Activated naive CD8-positive, alpha-beta T cell (primary cell): Measurements from ENCODE around the gene OVOL1.
"Not testable (repeated sequence)": the region's sequence is repeated elsewhere in the genome, so short reads cannot be mapped to it uniquely, and the experiment has no call there.

Experiments
- H3K27ac Mint-ChIP-seq: one replicate; pipeline ENCODE4 v1.8.0; 2021; ENCODE audit warnings: mixed read lengths
- H3K27me3 Mint-ChIP-seq: one replicate; pipeline ENCODE4 v1.8.0; 2021; ENCODE audit warnings: mixed read lengths
- H3K36me3 Mint-ChIP-seq: one replicate; pipeline ENCODE4 v1.8.0; 2021; ENCODE audit warnings: mixed read lengths
- H3K4me1 Mint-ChIP-seq: one replicate; pipeline ENCODE4 v1.8.0; 2021; ENCODE audit warnings: low read depth, mixed read lengths
- H3K4me3 Mint-ChIP-seq: one replicate; pipeline ENCODE4 v1.8.0; 2021; ENCODE audit warnings: mild to moderate bottlenecking, mixed read lengths
- H3K9me3 Mint-ChIP-seq: one replicate; pipeline ENCODE4 v1.8.0; 2021; ENCODE audit warnings: low read depth, mixed read lengths

Gene OVOL1

DNA sequence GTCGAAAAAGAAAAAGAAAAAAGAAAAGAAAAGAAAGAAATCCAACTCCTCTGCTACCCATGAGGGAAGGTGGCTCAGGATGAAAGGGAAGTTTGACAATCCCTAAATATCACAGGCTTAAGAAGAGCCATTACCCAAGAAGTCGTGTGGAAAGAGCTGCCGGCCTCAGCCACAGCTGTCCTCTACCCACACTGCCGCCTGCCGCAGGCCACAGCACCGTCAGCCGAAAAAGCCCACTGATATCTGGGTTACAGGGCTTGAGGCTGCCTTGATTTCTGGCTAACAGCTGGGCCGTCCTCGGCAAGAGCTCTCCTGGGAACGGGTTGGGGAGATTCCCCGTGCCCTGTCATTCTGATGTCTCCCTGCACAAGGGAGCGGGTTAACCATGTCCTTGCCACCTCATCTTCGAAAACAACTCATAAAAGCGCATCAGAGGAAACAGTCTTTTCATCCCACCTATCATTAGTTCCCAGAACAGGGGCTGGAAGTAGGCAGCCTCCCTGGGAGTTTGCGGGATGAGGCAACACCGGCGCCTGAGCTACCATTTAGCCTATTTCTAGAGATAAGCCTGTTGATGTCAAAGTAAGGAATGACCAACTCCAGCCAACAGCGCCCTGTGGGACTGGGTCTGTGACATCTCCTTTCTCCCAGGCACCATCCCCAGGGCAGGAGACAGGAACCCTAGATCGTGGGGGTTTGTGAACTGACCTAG is 25.1 kb downstream of the OVOL1 start:
- Mint-ChIP-seq H3K36me3 (peaks cover 4% of the 10 kb centered on the region), H3K27ac (peak overlapping the region; percentile 41), H3K4me1 (peaks cover 7% of the 10 kb centered on the region), H3K9me3 (no peaks in the 10 kb centered on the region), H3K27me3 (no peaks in the 10 kb centered on the region), H3K4me3 (no peak overlapping the region)

- H3K4me1 Mint-ChIP-seq, result peaks cover 15% of the 10 kb centered on the region
- H3K4me3 Mint-ChIP-seq, result no peak overlapping the region
- no peaks in the 10 kb centered on the region for H3K27me3 Mint-ChIP-seq
- H3K36me3 Mint-ChIP-seq, result peaks cover 4% of the 10 kb centered on the region
- H3K27ac Mint-ChIP-seq, result no peak overlapping the region
- no peaks in the 10 kb centered on the region for H3K9me3 Mint-ChIP-seq
Observed at GRCh38 chr11:65814131-65814985, 27.5 kb downstream of the OVOL1 start.

- no peak overlapping the region for H3K27ac Mint-ChIP-seq
- H3K9me3 Mint-ChIP-seq, result no peaks in the 10 kb centered on the region
- peaks cover 4% of the 10 kb centered on the region for H3K36me3 Mint-ChIP-seq
- H3K27me3 Mint-ChIP-seq, result no peaks in the 10 kb centered on the region
- H3K4me3 Mint-ChIP-seq, result no peak overlapping the region
- peaks cover 15% of the 10 kb centered on the region for H3K4me1 Mint-ChIP-seq
Observed at GRCh38 chr11:65814986-65815565, 28.2 kb downstream of the OVOL1 start.

GRCh38 chr11:65816696-65817095 is 29.8 kb downstream of the OVOL1 start:
- H3K4me3 Mint-ChIP-seq, result peak overlapping the region; percentile 14
- H3K4me1 Mint-ChIP-seq, result peaks cover 15% of the 10 kb centered on the region
- no peak overlapping the region for H3K27ac Mint-ChIP-seq
- no peaks in the 10 kb centered on the region for H3K9me3 Mint-ChIP-seq
- H3K36me3 Mint-ChIP-seq, result peaks cover 4% of the 10 kb centered on the region
- H3K27me3 Mint-ChIP-seq, result no peaks in the 10 kb centered on the region

GRCh38 chr11:65817312-65817834 is 30.5 kb downstream of the OVOL1 start:
- no peaks in the 10 kb centered on the region for H3K27me3 Mint-ChIP-seq
- H3K4me1 Mint-ChIP-seq, result peaks cover 15% of the 10 kb centered on the region
- H3K9me3 Mint-ChIP-seq, result no peaks in the 10 kb centered on the region
- peak overlapping the region; percentile 85 for H3K4me3 Mint-ChIP-seq
- H3K36me3 Mint-ChIP-seq, result peaks cover 4% of the 10 kb centered on the region
- H3K27ac Mint-ChIP-seq, result peak overlapping the region; percentile 80

DNA sequence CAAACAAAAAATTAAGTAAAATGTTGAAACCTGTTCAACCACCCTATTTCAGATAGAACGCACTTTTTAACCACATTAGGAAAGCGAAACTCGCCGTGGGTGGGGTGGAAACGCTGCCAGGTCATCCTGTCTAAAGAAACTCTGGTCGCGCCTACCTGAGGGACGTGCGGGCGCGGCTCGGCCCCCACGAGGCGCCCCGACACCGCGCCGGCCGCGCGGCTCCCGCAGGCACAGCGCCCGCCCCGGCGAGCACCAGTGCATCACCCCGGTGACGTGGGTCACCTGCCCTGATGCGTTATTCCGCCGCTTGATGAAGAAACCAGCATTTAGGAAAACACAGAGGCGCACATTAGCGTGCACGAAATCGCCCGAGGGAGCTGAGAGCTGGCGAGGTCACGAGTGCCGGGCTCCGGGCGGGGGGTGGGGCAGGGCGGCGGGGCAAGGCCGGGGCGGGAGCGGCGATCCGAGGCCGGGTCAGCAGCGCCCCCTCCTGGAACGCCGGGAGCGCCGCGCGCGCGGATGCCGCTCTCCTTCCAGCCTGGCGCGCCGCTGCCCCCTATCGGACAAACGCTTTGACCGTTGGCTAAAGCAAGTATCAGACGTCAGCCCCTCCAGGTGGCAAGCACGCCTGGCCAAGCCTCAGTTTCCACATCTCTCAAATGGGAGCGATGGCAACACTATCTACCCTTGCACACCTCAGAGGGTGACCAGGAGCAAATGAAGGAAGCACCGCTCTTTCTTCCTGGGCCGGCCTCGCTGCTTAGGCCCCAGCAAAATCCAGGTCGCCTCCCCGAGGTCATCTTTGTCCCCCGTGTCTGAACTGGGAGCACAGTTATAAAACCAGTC is 31.2 kb downstream of the OVOL1 start:
- no peaks in the 10 kb centered on the region for H3K9me3 Mint-ChIP-seq
- peak overlapping the region; percentile 85 for H3K4me3 Mint-ChIP-seq
- H3K27ac Mint-ChIP-seq, result peak overlapping the region; percentile 80
- H3K4me1 Mint-ChIP-seq, result peaks cover 15% of the 10 kb centered on the region
- H3K27me3 Mint-ChIP-seq, result no peaks in the 10 kb centered on the region
- peaks cover 4% of the 10 kb centered on the region for H3K36me3 Mint-ChIP-seq

DNA sequence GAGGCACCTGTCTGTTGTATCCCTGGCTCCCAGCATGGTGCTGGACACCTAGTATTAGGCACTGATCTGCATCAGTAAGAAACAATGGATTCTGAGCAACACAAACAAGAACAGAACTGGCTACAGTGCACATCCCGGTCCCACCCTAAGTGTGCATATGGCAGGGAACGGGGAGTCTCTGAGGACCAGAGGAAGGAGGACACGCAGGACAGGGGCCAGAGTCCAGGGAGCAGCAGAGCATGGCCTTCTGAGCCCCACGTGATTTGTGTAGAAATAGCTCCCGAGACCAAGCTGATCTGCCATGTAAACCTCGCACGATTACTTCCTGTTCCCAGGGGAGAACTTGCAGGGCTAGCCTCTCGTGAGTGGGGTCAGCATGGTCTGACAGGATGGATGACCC is 34.2 kb downstream of the OVOL1 start:
- no peaks in the 10 kb centered on the region for H3K9me3 Mint-ChIP-seq
- H3K36me3 Mint-ChIP-seq, result peaks cover 4% of the 10 kb centered on the region
- no peaks in the 10 kb centered on the region for H3K27me3 Mint-ChIP-seq
- H3K27ac Mint-ChIP-seq, result no peak overlapping the region
- H3K4me3 Mint-ChIP-seq, result no peak overlapping the region
- peaks cover 15% of the 10 kb centered on the region for H3K4me1 Mint-ChIP-seq

DNA sequence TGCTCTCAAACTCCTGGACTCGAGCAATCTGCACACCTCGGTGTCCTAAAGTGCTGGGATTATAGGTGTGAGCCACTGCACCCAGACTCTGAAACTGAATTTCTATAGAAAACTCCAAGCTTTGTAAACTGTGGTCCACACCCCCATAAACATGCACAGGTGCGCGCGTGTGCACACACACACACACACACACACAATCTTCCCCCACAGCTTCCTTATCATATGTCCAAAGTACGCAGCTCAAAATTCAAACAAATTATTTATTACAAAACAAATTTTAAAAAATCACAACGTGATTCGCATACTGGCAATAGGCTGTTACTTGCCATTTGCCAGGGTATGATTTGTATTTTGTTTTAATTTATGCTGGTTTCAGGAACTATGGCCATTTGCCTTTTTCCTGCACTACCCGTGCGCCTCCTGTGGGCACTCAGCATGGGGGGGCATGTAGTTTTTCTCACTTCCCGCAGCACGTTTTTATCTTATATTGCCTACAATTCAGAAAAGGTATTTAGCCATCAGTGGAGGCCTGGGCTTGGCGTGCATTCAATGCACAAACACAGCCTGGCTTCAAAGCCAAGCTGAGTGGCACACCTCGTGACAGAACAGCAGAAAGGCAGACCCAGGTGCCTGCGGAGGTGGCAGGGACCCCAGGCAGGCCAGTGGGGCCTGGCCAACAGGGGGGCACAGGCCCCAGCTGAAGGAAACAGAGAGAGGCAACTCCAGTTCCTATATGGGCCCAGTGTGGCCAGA is 36.1 kb downstream of the OVOL1 start:
- no peaks in the 10 kb centered on the region for H3K27me3 Mint-ChIP-seq
- H3K27ac Mint-ChIP-seq, result no peak overlapping the region
- no peak overlapping the region for H3K4me3 Mint-ChIP-seq
- no peaks in the 10 kb centered on the region for H3K9me3 Mint-ChIP-seq
- H3K4me1 Mint-ChIP-seq, result no peaks in the 10 kb centered on the region
- H3K36me3 Mint-ChIP-seq, result no peaks in the 10 kb centered on the region

DNA sequence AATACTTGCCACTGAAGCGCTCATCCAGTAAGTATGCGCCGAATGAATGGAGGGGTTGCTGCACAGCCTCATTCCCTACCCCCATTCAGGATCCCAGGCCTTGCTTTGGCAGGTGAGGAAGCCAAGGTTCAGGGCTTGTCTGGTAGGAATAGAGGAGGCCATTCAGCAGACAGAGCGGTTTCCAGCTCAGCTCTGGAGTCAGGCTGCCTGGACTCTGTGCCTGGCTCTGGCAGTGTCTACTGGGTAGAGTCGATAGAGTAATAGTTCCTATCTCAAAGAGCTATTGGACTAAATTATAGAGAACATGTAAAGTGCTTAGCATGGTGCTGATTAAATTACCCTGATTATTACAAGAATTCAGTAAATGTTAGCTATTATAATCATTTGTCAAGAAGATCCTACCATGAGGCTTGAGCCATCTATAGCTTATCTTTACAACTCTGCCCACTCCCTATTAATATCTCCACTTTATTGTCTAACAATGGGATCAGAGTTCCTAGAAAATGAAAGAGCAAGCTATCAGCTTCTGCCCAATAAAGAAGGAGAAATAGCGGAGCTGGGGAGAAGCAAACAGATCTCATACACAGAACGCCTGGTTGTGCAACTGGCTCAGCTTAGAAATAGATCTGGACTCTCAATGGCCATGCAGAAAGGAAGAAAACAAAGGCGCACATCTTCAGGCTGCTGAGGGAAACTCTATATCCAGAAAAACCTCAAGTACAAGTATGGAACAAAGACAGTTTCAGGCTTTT is 40.3 kb downstream of the OVOL1 start:
- no peak overlapping the region for H3K27ac Mint-ChIP-seq
- H3K4me1 Mint-ChIP-seq, result peaks cover 12% of the 10 kb centered on the region
- no peaks in the 10 kb centered on the region for H3K9me3 Mint-ChIP-seq
- H3K27me3 Mint-ChIP-seq, result no peaks in the 10 kb centered on the region
- no peaks in the 10 kb centered on the region for H3K36me3 Mint-ChIP-seq
- H3K4me3 Mint-ChIP-seq, result no peak overlapping the region

- Mint-ChIP-seq H3K27me3 (no peaks in the 10 kb centered on the region), H3K36me3 (no peaks in the 10 kb centered on the region)
Observed at GRCh38 chr11:65829459-65829858, 42.6 kb downstream of the OVOL1 start.

GRCh38 chr11:65832231-65832630 is 45.4 kb downstream of the OVOL1 start:
- H3K27ac Mint-ChIP-seq, H3K4me3 Mint-ChIP-seq, H3K36me3 Mint-ChIP-seq, H3K27me3 Mint-ChIP-seq, H3K9me3 Mint-ChIP-seq: not testable (repeated sequence)
- H3K4me1 Mint-ChIP-seq, result peaks cover 22% of the 10 kb centered on the region

More at GRCh38 chr11:65829459-65829858, 42.6 kb downstream of the OVOL1 start:
- peaks cover 22% of the 10 kb centered on the region for H3K4me1 Mint-ChIP-seq
- no peaks in the 10 kb centered on the region for H3K9me3 Mint-ChIP-seq
- no peak overlapping the region for H3K4me3 Mint-ChIP-seq
- H3K27ac Mint-ChIP-seq, result no peak overlapping the region

DNA sequence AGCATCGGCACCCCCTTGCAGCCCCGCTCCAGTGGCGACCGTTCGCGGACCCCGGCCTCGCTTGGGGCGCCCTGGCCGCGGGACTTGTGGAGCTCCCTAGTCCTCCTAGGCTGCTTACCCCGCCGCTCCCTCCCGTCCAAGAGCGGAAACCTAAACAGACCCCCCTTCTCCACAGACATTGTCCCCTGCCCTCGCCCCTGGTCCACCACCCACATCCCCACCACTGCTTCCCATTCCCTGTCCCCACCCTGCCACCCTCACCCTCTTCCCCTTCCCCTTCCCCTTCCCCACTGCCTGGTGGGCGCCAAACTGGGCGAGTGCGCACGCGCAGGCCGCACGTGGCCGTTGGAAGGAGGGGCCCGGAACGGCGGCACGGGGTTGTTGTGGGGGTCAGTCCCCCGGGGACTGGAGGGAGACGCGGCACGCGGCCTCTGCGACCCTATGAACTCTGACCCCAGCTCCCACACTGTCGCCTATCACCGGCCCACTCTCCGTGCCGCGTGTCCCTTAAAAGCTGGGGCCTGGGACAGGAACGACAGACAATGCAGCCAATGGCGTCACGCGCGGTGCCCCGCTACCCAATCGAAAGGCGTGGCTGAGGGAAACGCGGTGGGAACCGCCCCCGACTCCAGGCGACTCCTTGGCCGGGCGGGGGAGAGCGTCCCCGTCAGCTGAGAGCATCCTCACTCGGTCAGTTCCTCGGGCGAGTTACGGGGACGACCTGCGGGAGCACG is 46.6 kb downstream of the OVOL1 start, which contains the start of gene SNX32:
Gene SNX32 (plus strand): TSS at position 667 of the 734 bp plus-strand sequence. CDS start 103 bp downstream, outside the sequence.
- Mint-ChIP-seq H3K27ac (no peak within 1 kb of the TSS), H3K4me1 (peaks cover 22% of the 10 kb centered on the region), H3K27me3 (no peaks in the 10 kb centered on the region), H3K36me3 (no peaks in the 10 kb centered on the region), H3K9me3 (no peaks in the 10 kb centered on the region), H3K4me3 (no peak within 1 kb of the TSS)

GRCh38 chr11:65834202-65834601 is 47.3 kb downstream of the OVOL1 start:
- Mint-ChIP-seq H3K27ac (no peak overlapping the region), H3K27me3 (no peaks in the 10 kb centered on the region), H3K9me3 (no peaks in the 10 kb centered on the region), H3K36me3 (no peaks in the 10 kb centered on the region), H3K4me1 (peaks cover 22% of the 10 kb centered on the region), H3K4me3 (no peak overlapping the region)
